ENCODE results near the gene POLD4.
"Not testable (repeated sequence)": the region's sequence is repeated elsewhere in the genome, so short reads cannot be mapped to it uniquely, and the experiment has no call there.

DNA sequence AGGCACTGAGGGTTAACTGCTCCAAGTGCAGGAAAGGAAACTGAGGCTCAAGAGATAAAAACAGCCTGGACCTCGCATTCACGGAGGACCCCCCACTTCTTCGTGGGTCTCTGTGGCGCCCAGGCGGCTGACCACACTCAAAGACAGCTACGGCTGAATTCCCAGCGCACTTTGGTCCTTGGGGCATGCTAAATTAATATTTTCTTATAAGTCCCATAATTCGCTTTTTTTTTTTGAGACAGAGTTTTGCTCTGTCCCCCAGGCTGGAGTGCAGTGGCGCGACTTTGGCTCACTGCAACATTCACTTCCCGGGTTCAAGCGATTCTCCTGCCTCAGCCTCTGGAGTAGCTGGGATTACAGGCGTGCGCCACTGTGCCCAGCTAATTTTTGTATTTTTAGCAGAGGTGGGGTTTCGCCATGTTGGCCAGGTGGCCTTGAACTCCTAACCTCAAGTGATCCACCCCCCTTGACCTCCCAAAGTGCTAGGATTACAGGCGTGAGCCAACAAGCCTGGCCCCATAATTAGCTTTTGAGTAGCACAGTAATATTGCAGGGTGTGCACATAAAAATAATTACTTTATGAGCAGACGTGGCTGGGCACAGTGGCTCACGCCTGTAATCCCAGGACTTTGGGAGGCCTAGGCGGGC, 49.0 kb upstream of the POLD4 start:
- TF ChIP-seq, protein P1, sequence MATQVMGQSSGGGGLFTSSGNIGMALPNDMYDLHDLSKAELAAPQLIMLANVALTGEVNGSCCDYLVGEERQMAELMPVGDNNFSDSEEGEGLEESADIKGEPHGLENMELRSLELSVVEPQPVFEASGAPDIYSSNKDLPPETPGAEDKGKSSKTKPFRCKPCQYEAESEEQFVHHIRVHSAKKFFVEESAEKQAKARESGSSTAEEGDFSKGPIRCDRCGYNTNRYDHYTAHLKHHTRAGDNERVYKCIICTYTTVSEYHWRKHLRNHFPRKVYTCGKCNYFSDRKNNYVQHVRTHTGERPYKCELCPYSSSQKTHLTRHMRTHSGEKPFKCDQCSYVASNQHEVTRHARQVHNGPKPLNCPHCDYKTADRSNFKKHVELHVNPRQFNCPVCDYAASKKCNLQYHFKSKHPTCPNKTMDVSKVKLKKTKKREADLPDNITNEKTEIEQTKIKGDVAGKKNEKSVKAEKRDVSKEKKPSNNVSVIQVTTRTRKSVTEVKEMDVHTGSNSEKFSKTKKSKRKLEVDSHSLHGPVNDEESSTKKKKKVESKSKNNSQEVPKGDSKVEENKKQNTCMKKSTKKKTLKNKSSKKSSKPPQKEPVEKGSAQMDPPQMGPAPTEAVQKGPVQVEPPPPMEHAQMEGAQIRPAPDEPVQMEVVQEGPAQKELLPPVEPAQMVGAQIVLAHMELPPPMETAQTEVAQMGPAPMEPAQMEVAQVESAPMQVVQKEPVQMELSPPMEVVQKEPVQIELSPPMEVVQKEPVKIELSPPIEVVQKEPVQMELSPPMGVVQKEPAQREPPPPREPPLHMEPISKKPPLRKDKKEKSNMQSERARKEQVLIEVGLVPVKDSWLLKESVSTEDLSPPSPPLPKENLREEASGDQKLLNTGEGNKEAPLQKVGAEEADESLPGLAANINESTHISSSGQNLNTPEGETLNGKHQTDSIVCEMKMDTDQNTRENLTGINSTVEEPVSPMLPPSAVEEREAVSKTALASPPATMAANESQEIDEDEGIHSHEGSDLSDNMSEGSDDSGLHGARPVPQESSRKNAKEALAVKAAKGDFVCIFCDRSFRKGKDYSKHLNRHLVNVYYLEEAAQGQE (IDR thresholded peaks at IDR 0.05; ENCODE audit: insufficient replicate concordance, low read depth), result not testable (repeated sequence)
- TF ChIP-seq, protein P2, sequence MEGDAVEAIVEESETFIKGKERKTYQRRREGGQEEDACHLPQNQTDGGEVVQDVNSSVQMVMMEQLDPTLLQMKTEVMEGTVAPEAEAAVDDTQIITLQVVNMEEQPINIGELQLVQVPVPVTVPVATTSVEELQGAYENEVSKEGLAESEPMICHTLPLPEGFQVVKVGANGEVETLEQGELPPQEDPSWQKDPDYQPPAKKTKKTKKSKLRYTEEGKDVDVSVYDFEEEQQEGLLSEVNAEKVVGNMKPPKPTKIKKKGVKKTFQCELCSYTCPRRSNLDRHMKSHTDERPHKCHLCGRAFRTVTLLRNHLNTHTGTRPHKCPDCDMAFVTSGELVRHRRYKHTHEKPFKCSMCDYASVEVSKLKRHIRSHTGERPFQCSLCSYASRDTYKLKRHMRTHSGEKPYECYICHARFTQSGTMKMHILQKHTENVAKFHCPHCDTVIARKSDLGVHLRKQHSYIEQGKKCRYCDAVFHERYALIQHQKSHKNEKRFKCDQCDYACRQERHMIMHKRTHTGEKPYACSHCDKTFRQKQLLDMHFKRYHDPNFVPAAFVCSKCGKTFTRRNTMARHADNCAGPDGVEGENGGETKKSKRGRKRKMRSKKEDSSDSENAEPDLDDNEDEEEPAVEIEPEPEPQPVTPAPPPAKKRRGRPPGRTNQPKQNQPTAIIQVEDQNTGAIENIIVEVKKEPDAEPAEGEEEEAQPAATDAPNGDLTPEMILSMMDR (IDR thresholded peaks at IDR 0.05; ENCODE audit: insufficient read depth, low read length), result not testable (repeated sequence)

All from HL-60 (cell line).